ENCODE results near the gene PRPF4.

DNA sequence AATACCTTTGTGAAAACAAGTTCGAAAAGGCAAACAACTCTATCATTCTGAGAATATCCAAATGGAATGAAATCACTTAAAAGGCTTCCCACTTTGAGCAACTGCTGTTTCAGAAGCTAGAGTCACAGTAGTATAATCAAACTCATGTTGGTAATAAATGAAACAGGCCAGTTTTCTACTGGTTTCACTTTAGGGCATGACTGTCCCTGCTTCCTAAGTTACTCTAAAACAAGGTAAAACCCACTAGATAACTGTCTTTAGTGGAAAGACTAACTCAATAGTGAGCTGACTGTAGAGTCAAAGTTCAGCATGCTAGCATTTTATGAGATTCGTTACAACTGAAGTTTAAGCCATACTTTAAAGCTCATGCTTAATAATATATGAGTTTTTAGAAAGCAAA, 6.1 kb upstream of the PRPF4 start:
- TF ChIP-seq, protein P1, sequence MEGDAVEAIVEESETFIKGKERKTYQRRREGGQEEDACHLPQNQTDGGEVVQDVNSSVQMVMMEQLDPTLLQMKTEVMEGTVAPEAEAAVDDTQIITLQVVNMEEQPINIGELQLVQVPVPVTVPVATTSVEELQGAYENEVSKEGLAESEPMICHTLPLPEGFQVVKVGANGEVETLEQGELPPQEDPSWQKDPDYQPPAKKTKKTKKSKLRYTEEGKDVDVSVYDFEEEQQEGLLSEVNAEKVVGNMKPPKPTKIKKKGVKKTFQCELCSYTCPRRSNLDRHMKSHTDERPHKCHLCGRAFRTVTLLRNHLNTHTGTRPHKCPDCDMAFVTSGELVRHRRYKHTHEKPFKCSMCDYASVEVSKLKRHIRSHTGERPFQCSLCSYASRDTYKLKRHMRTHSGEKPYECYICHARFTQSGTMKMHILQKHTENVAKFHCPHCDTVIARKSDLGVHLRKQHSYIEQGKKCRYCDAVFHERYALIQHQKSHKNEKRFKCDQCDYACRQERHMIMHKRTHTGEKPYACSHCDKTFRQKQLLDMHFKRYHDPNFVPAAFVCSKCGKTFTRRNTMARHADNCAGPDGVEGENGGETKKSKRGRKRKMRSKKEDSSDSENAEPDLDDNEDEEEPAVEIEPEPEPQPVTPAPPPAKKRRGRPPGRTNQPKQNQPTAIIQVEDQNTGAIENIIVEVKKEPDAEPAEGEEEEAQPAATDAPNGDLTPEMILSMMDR (IDR thresholded peaks at IDR 0.05; ENCODE audit: insufficient read depth, low read length, poor library complexity, severe bottlenecking), result no peak
- no peak for TF ChIP-seq EZH2phosphoT487 (conservative IDR thresholded peaks at IDR 0.05; ENCODE audit: low read length)
